Tibial artery (tissue), 4 donors: ENCODE data around the gene HS6ST2.

Experiments used
- DNase-seq, 2 donors: peaks; one replicate each; pipeline ENCODE4 v3.0.0-alpha.2; 2019
- H3K27ac ChIP-seq, 2 donors: fragments of 200-600 bp; sonication (generic) in 1 of 2; 1 replicate in 1 of 2; 2 replicates in 1 of 2; pipeline ENCODE4 v1.5.1; 2018 to 2019; ENCODE audit warnings: mild to moderate bottlenecking in 1 of 2
- H3K27me3 ChIP-seq, 2 donors: fragments of 200-600 bp; sonication (generic) in 1 of 2; one replicate each; pipeline versions ENCODE4 v1.5.1 to v1.6.0; 2016 to 2019
- H3K36me3 ChIP-seq, 3 donors: fragments of 200-600 bp; sonication (generic) in 2 of 3; one replicate each; pipeline ENCODE4 v1.5.1; 2016 to 2019; ENCODE audit warnings: mild to moderate bottlenecking in 2 of 3
- H3K4me1 ChIP-seq, 4 donors: fragments of 200-600 bp; sonication (generic) in 2 of 4; 1 replicate in 3 of 4; 2 replicates in 1 of 4; pipeline ENCODE4 v1.5.1; 2016 to 2019
- H3K4me3 ChIP-seq, 2 donors: fragments of 200-600 bp; sonication (generic) in 1 of 2; 1 replicate in 1 of 2; 2 replicates in 1 of 2; pipeline ENCODE4 v1.5.1; 2018 to 2019; ENCODE audit warnings: mild to moderate bottlenecking in 2 of 2
- H3K9me3 ChIP-seq, 3 donors: fragments of 200-600 bp; sonication (generic) in 1 of 3; one replicate each; pipeline ENCODE4 v1.5.1; 2016 to 2019
- CTCF ChIP-seq, 2 experiments: fragments of 200-600 bp in 1 of 2; fragments of 450-650 bp in 1 of 2; IDR thresholded peaks; one replicate each; pipeline ENCODE4 v1.5.1; 2017 to 2019; ENCODE audit warnings: antibody characterized with exemption in 2 of 2, mild to moderate bottlenecking in 1 of 2, moderate library complexity in 1 of 2
- intact Hi-C: fragments of 100-400 bp; cut with DNase I; formaldehyde crosslinking; loops from one replicate; pipeline ENCODE4 v1.15.0; 2023; ENCODE audit warnings: low total_unique reads

HS6ST2 gene

GRCh38 chrX:132623300-132623699 lies 335.1 kb downstream of the HS6ST2 start:
- DNase-seq = no peak
- no peak overlapping the region for H3K27ac ChIP-seq
- H3K4me3 ChIP-seq = no peak overlapping the region
- no peaks in the 10 kb centered on the region for H3K36me3 ChIP-seq
- intact Hi-C loops = no loop called here
- H3K4me1 ChIP-seq = no peaks in the 10 kb centered on the region
- no peak for TF ChIP-seq CTCF (IDR thresholded peaks at IDR 0.05)
- no peaks in the 10 kb centered on the region for H3K27me3 ChIP-seq
- no peaks in the 10 kb centered on the region for H3K9me3 ChIP-seq

DNA sequence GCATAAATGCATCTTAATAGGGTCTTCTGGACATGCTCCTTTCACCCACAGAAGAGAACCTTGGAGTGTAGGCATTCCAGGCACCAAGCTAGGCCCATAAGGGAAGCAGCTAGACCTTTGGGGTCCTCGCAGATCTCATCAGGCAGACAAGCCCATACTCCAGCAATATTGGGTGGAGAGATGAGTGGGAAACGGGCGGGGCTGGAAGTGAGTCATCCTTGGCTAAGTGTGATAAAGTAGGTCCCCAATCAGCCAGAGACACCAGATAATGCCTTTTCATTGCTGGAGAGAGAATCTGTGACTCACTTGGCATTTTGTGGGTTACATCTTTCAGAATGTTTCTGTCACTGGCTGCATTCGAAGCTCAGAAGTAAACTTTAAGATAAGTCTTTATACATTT lies 336.3 kb downstream of the HS6ST2 start:
- intact Hi-C loops = no loop called here
- TF ChIP-seq CTCF (IDR thresholded peaks at IDR 0.05) = no peak

DNA sequence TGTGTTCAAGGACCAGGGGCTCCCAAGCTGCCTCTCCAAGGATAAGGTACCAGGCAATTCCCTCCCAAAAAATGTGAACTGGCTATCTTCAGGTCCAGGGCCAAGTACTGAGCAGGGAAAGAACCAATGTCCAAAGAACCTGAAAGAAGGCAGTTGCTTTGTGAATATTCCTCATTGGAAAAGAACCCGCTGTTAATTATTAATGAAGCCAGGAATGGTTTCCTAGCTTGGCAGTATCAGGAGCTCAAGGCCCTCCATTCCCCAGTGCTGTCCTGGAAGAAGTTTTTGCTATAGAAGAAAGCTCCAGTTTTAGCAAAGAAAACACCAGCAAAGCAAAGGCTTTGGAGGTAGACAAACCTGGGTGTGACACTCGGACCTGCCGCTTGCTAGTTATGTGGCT lies 339.6 kb downstream of the HS6ST2 start:
- H3K36me3 ChIP-seq = no peaks in the 10 kb centered on the region
- H3K9me3 ChIP-seq = no peaks in the 10 kb centered on the region
- no peak overlapping the region for H3K27ac ChIP-seq
- H3K27me3 ChIP-seq = no peaks in the 10 kb centered on the region
- no peak overlapping the region for H3K4me3 ChIP-seq
- intact Hi-C loops = no loop called here
- DNase-seq = no peak
- H3K4me1 ChIP-seq = no peaks in the 10 kb centered on the region
- TF ChIP-seq CTCF (IDR thresholded peaks at IDR 0.05) = no peak

More for the DNA sequence above, 336.3 kb downstream of the HS6ST2 start:
- no peaks in the 10 kb centered on the region for H3K4me1 ChIP-seq
- no peaks in the 10 kb centered on the region for H3K9me3 ChIP-seq
- DNase-seq = peak in 1 of 2 donors; percentile 20
- no peak overlapping the region for H3K4me3 ChIP-seq
- H3K27ac ChIP-seq = no peak overlapping the region
- H3K27me3 ChIP-seq = no peaks in the 10 kb centered on the region
- H3K36me3 ChIP-seq = no peaks in the 10 kb centered on the region

- DNase-seq = peak in 1 of 2 donors; percentile 21
- Histone ChIP-seq H3K4me1 (no peaks in the 10 kb centered on the region), H3K36me3 (no peaks in the 10 kb centered on the region), H3K4me3 (no peak overlapping the region), H3K9me3 (no peaks in the 10 kb centered on the region), H3K27ac (no peak overlapping the region), H3K27me3 (no peaks in the 10 kb centered on the region)
- intact Hi-C loops = no loop called here
- peak; percentile 8 to 9 for TF ChIP-seq CTCF (IDR thresholded peaks at IDR 0.05)
These were observed 342.9 kb downstream of the HS6ST2 start for GRCh38 chrX:132615391-132616131.

DNA sequence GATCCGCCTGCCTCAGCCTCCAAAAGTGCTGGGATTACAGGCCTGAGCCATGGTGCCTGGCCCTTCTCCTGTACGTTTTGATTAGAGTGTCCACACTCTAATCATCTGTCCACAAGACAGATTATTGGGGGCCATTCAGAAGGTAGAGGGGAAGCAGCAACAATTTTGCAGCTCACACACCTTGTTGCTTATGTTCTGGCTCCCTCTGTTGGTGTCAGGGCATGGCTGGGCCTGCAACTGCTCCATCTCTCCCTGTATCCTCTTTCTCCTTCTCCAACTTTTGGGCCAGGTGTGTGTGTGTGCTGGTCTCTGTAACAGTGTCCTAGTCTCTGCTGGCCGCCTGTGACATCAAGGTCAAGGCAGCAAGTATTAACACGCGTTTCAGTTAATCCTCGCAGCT lies 344.1 kb downstream of the HS6ST2 start:
- Histone ChIP-seq H3K27ac (no peak overlapping the region), H3K9me3 (no peaks in the 10 kb centered on the region), H3K4me3 (no peak overlapping the region), H3K36me3 (no peaks in the 10 kb centered on the region), H3K27me3 (no peaks in the 10 kb centered on the region), H3K4me1 (no peaks in the 10 kb centered on the region)
- intact Hi-C loops = no loop called here
- no peak for DNase-seq
- no peak for TF ChIP-seq CTCF (IDR thresholded peaks at IDR 0.05)
